Vagina (tissue), 2 donors: ENCODE results near the gene ISG15.

ENCODE experiments used
- POLR2AphosphoS5 ChIP-seq, 2 donors: sonication (generic); formaldehyde crosslinking; IDR thresholded peaks; one replicate each; pipeline ENCODE4 v1.9.0; 2017; ENCODE audit warnings: antibody characterized with exemption in 2 of 2, mild to moderate bottlenecking in 2 of 2, low read depth in 1 of 2; ENCODE audit not compliant: insufficient read depth in 1 of 2
- TF ChIP-seq, protein P1 (sequence below), 3 experiments: fragments of 450-650 bp in 2 of 3; fragments of 200-600 bp in 1 of 3; sonication (generic) in 1 of 3; IDR thresholded peaks; one replicate each; pipeline ENCODE4 v1.5.1; 2017 to 2019; ENCODE audit warnings: antibody characterized with exemption in 3 of 3, mild to moderate bottlenecking in 2 of 3, moderate library complexity in 2 of 3

DNA sequence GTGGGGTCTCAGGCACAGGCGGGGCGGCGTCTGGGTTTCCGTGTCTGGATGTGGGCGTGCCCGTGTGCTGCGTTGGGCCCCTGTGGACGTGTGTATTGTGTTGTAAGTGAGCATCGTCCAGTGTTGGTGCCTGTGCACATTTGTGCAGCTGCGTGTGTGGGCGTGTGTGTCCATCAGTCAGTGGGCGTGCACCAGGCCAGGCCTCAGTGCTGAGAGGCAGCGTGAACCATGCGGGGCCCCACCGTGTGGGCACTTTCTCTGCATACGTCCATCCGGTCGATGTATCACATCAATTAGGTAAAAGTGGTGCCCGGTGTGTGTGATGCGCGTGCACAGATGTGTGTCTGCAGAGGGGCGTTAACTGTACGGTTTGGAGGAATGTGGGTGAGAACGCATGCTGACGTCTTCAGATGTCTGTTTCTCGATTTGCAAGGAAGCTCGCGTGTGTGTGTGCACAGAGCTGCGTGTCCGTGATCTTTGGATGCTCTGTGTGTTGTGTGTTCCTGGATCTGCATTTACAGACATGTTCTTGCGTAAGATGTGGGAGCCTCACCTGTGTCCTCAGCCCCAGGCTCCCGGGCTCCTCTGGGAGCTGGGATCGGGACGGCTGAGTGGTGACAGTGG is 31.3 kb downstream of the ISG15 start:
- TF ChIP-seq, protein P1, sequence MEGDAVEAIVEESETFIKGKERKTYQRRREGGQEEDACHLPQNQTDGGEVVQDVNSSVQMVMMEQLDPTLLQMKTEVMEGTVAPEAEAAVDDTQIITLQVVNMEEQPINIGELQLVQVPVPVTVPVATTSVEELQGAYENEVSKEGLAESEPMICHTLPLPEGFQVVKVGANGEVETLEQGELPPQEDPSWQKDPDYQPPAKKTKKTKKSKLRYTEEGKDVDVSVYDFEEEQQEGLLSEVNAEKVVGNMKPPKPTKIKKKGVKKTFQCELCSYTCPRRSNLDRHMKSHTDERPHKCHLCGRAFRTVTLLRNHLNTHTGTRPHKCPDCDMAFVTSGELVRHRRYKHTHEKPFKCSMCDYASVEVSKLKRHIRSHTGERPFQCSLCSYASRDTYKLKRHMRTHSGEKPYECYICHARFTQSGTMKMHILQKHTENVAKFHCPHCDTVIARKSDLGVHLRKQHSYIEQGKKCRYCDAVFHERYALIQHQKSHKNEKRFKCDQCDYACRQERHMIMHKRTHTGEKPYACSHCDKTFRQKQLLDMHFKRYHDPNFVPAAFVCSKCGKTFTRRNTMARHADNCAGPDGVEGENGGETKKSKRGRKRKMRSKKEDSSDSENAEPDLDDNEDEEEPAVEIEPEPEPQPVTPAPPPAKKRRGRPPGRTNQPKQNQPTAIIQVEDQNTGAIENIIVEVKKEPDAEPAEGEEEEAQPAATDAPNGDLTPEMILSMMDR (IDR thresholded peaks at IDR 0.05): no peak
- TF ChIP-seq POLR2AphosphoS5 (IDR thresholded peaks at IDR 0.05; ENCODE audit: insufficient read depth in 1 of 2, low read depth in 1 of 2): no peak
